Activated naive CD4-positive, alpha-beta T cell (primary cell): ENCODE measurements around the gene MNX1.

Source experiments
- DNase-seq, 4 experiments: peaks; one replicate each; lab custom pipeline; 2025; lab: John Stamatoyannopoulos, UW

MNX1 gene

GRCh38 chr7:157014635-157015555 lies 4.4 kb upstream of the MNX1 start:
- no peak for DNase-seq

GRCh38 chr7:157013602-157014549 lies 3.4 kb upstream of the MNX1 start:
- DNase-seq, result no peak

GRCh38 chr7:157013101-157013500 lies 2.6 kb upstream of the MNX1 start:
- DNase-seq, result no peak

GRCh38 chr7:157012113-157012547 lies 1.7 kb upstream of the MNX1 start:
- DNase-seq, result no peak

- DNase-seq, result no peak
Observed at GRCh38 chr7:157011333-157012112, 1.1 kb upstream of the MNX1 start.

- no peak for DNase-seq
Observed at GRCh38 chr7:157009778-157010587, 480 bp downstream of the MNX1 start.

- no peak for DNase-seq
Observed at GRCh38 chr7:157009170-157009777, 1.2 kb downstream of the MNX1 start.

GRCh38 chr7:157008206-157009169 lies 2.0 kb downstream of the MNX1 start:
- DNase-seq, result no peak

GRCh38 chr7:157007470-157008066 lies 2.9 kb downstream of the MNX1 start:
- no peak for DNase-seq

- DNase-seq, result no peak
Observed at GRCh38 chr7:157006829-157007469, 3.5 kb downstream of the MNX1 start.

- DNase-seq, result no peak
Observed at GRCh38 chr7:157006205-157006747, 4.2 kb downstream of the MNX1 start.

- no peak for DNase-seq
Observed at GRCh38 chr7:157005456-157006204, 4.8 kb downstream of the MNX1 start.

- no peak for DNase-seq
Observed at GRCh38 chr7:157004521-157005455, 5.7 kb downstream of the MNX1 start.

GRCh38 chr7:157003756-157004520 lies 6.5 kb downstream of the MNX1 start:
- DNase-seq, result no peak

GRCh38 chr7:157003445-157003755 lies 7.1 kb downstream of the MNX1 start:
- no peak for DNase-seq
